ENCODE measurements around the gene OR10J1.

Gene OR10J1

GRCh38 chr1:159459551-159459950 lies 20.0 kb downstream of the OR10J1 start:
- TF ChIP-seq GATA2 (IDR thresholded peaks at IDR 0.05; ENCODE audit: low read depth, low read length) (no peak), GATA3 (IDR thresholded peaks at IDR 0.05; ENCODE audit: low read depth, low read length) (no peak)

GRCh38 chr1:159465191-159465603 lies 25.7 kb downstream of the OR10J1 start:
- TF ChIP-seq GATA3 (IDR thresholded peaks at IDR 0.05; ENCODE audit: low read depth, low read length), result no peak
- no peak for TF ChIP-seq GATA2 (IDR thresholded peaks at IDR 0.05; ENCODE audit: low read depth, low read length)

GRCh38 chr1:159468321-159468720 lies 28.8 kb downstream of the OR10J1 start:
- no peak for TF ChIP-seq GATA2 (IDR thresholded peaks at IDR 0.05; ENCODE audit: low read depth, low read length)
- TF ChIP-seq GATA3 (IDR thresholded peaks at IDR 0.05; ENCODE audit: low read depth, low read length), result no peak

- TF ChIP-seq GATA3 (IDR thresholded peaks at IDR 0.05; ENCODE audit: low read depth, low read length), result no peak
- TF ChIP-seq GATA2 (IDR thresholded peaks at IDR 0.05; ENCODE audit: low read depth, low read length), result no peak
These were observed 30.5 kb downstream of the OR10J1 start for GRCh38 chr1:159469921-159470533.

- no peak for TF ChIP-seq GATA3 (IDR thresholded peaks at IDR 0.05; ENCODE audit: low read depth, low read length)
- TF ChIP-seq GATA2 (IDR thresholded peaks at IDR 0.05; ENCODE audit: low read depth, low read length), result no peak
These were observed 33.8 kb downstream of the OR10J1 start for GRCh38 chr1:159473335-159473734.

- TF ChIP-seq GATA3 (IDR thresholded peaks at IDR 0.05; ENCODE audit: low read depth, low read length), result no peak
- no peak for TF ChIP-seq GATA2 (IDR thresholded peaks at IDR 0.05; ENCODE audit: low read depth, low read length)
These were observed 35.4 kb downstream of the OR10J1 start for GRCh38 chr1:159474926-159475325.

- TF ChIP-seq GATA3 (IDR thresholded peaks at IDR 0.05; ENCODE audit: low read depth, low read length), result no peak
- no peak for TF ChIP-seq GATA2 (IDR thresholded peaks at IDR 0.05; ENCODE audit: low read depth, low read length)
These were observed 44.0 kb downstream of the OR10J1 start for GRCh38 chr1:159483501-159483900.
